ENCODE results near the gene ARFGEF2.
"Not testable (repeated sequence)": the region's sequence is repeated elsewhere in the genome, so short reads cannot be mapped to it uniquely, and the experiment has no call there.

ARFGEF2 gene

DNA sequence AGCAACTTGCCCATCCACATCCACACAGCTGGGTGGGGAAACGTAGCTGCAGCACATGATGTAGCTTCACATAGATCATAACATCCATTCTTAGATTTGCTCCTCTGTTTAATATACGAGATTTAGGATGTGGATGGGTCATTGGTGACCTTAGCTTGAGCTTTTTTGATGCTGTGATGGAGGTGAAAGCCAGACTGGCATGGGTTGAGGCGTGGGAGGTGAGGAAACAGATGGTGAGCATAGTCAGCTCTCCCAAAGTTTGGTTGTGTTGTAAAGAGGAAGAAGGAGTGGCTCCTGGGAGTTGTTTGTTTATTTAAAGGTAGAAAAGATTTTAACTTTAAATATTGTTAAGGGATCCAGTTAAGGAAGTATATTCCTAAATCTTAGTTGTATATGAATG lies 5.3 kb downstream of the ARFGEF2 start:
- no peak for DNase-seq (ENCODE audit: low read depth in 3 of 3, low spot score in 1 of 3)

DNA sequence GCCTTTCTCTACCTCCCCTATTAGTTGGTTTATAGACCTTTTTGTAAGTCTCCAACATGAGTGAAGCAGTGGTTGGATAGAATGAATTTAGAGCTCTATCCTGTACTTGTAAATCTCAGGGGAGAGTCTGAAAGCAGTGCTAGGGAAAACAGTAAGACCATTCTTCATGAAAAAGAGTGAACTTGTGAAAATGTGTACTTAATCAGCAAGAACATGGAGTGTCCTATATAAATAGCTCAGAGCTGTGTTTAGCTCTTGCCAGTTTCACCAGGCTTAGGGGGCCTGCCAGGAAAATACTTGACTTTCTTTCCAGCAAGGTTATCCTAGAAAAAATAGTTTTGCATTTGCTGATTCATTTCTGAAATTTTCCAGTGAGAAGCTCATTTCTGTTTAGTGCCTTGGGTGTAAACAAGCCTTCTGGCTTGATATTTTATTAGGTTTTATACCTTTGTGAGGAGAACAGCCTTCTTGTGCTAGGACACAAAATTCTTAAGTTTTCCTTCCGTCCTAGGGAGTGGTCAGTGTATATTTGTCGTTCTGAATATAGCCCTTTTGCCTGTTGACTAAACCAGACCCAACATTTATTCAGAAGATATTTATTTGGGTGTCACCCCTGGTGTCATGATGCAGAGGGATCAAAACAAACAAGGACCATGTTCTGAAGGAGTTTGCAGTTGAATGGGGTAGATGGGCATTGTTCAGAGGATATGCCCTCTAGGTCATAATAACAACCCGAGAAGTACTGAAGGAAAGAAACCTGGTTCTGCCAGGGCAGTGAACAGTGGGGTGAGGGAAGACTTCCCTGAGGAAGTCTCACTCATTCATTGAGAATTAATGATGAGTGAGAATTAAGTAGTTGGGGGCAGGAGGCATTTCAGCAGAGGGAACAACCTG lies 7.6 kb downstream of the ARFGEF2 start:
- DNase-seq (ENCODE audit: low read depth in 3 of 3, low spot score in 1 of 3), result no peak

DNA sequence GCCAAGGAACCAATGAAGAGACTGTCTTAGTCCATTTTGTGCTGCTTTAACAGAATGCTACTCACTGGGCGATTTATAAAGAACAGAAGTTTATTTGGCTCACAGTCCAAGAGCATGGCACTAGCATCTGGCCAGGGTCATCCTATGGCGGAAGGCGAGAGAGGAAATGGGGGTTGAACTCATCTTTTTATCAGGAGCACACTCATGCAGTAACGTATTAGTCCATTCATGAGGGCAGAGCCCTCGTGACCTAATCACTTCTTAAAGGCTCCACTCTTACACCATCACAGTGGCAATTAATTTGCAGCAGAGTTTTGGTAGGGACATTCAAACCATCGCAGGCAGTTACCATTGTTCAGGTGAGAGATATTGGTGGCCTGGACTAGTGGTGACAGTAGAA lies 8.5 kb downstream of the ARFGEF2 start:
- no peak for DNase-seq (ENCODE audit: low read depth in 3 of 3, low spot score in 1 of 3)

DNA sequence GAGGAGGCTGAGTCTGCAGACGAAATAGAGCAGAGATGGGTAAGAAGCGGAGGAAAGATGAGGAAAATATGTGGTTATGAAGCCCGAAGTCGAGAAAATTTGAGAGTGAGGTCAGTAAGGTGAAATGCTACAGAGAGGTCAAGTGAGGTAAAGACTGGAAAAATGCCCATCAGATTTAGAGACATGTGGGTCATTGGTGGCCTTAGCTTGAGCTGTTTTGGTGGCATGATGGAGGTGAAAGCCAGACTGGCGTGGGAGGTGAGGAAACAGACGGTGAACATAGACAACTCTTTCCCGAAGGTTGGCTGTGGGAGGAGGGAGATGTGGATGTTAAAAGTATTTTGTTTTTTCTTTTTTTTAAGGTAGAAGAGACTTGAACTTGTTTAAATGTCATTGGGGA lies 9.4 kb downstream of the ARFGEF2 start:
- DNase-seq (ENCODE audit: low read depth in 3 of 3, low spot score in 1 of 3), result no peak

DNA sequence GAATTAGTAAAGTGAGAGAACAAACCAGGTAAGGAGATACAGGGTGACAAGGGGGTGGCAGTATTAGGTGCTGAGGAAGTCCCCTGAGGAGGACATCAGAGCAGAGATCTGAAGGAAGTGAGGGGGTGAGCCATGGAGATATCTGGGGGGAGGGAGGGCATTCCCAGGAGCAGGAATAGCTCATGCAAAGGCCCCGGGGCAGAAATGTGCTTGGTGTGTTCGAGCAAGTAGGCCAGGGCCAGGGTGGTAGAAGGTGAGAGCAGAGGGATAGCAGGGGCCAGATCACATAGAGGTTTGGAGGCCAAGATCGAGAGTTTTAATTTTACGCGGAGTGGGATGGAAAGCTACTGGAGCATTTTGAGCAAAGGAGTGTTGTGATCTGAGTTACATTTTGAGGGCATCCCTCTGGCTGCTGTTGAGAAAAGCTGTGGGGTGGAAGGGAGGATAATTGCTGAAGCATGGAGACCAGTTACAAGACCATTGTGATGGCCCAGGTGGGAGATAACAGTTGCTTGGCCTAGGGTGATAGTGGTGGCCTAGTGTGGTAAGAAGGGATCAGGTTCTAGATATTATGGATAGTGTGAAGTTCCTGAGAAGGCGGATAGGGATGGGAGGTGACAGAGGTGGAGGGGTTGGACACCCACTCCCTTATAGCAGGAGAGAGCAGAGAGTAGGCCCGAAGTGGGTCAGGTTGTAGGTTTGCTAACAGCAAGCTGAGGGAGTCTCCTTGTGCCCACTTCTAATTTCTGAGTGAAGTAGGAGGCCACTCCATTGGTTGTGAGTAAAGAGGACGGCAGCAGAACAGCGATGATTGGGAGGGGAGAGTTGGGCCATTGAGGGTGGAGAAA lies 10.2 kb downstream of the ARFGEF2 start:
- no peak for DNase-seq (ENCODE audit: low read depth in 3 of 3, low spot score in 1 of 3)

DNA sequence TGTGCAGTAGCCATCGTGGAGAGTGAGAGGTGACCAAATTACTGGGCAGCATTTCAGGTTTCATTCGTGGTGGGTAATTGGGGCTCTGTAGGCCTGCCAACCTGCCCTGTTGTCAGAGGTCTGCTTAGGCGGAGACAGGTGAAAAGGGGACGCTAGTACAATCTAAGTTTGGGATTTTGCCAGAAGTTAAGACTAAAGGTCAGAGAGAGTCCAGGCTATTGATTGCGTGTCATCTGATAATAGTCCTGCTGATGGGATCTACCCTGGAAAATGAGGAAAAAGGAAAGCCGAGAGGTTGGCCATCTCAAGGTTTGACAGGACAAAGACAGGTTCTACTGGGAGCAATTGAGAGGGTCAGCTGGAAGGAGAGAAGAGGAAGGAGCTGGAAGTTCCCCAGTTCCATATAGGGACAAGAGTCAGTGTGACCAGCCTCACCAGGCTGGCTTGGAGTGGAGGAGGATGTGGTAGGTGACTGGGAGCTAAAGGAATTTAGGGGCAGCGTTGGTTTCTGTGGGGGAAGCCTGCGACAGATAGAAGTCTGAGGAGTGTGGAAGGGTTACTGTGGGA lies 10.9 kb downstream of the ARFGEF2 start:
- DNase-seq (ENCODE audit: low read depth in 3 of 3, low spot score in 1 of 3), result no peak

DNA sequence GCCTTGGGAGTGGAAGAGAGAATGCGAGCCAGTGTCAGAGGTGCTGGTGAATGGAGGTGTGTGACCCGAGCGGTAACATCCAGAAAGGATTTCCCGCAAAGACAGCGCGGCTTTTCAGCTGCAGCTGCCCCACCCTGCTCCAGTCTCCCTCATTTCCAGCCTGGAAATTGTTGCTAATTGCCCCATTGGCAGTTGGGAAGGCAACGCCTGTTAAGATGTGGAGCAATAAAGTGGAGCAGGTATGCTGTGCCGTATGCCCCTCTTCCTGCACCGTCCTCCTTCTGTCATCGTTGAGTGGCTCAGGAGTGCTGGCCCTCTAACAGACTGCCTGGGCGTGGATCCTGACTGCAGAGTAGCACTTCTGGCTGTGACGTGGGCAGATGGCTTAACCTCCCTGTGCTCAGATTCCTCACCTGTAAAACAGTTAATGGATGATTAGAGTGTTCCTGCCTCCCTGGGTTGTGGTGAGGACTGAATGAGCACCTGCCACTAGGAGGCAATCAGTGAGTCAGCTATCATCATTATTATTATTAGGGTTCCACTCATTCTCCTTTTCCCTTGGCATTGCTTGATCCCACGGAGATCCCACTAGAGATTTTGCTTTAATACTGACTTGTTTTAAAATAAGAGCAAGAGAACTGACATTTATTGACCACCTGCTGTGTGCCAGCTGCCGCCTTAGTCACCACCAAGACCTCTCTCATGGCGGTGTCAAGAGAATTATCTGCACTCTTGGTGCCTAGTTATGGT lies 11.7 kb downstream of the ARFGEF2 start:
- DNase-seq (ENCODE audit: low read depth in 3 of 3, low spot score in 1 of 3), result no peak

DNA sequence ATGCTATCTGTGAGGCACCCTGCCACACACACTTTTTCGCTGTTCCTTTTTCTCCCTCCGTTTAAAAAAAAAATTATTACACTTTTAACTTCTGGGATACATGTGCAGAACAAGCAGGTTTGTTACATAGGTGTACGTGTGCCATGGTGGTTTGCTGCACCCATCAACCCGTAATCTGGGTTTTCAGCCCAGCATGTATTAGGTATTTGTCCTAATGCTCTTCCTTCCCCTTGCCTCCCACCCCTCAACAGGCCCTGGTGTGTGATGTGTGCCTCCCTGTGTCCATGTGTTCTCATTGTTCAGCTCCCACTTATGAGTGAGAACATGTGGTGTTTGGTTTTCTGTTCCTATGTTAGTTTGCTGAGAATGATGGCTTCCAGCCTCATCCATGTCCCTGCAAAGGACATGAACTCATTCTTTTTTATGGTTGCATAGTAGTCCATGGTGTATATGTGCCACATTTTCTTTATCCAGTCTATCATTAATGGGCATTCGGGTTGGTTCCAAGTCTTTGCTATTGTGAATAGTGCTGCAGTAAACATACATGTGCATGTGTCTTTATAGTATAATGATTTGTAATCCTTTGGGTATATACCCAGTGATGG lies 12.9 kb downstream of the ARFGEF2 start:
- not testable (repeated sequence) for DNase-seq (ENCODE audit: low read depth in 3 of 3, low spot score in 1 of 3)

DNA sequence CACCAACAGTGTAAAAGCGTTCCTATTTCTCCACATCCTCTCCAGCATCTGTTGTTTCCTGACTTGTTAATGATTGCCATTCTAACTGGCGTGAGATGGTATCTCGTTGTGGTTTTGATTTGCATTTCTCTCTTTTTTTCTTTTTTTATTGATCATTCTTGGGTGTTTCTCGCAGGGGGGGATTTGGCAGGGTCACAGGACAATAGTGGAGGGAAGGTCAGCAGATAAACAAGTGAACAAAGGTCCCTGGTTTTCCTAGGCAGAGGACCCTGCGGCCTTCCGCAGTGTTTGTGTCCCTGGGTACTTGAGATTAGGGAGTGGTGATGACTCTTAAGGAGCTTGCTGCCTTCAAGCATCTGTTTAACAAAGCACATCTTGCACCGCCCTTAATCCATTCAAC lies 13.5 kb downstream of the ARFGEF2 start:
- not testable (repeated sequence) for DNase-seq (ENCODE audit: low read depth in 3 of 3, low spot score in 1 of 3)

DNA sequence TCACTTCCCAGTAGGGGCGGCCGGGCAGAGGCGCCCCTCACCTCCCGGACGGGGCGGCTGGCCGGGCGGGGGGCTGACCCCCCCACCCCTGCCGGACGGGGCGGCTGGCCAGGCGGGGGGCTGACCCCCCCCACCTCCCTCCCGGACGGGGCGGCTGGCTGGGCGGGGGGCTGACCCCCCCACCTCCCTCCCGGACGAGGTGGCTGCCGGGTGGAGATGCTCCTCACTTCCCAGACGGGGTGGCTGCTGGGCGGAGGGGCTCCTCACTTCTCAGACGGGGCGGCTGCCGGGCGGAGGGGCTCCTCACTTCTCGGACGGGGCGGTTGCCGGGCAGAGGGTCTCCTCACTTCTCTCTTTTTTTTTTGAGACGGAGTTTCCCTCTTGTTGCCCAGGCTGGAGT lies 14.7 kb downstream of the ARFGEF2 start:
- not testable (repeated sequence) for DNase-seq (ENCODE audit: low read depth in 3 of 3, low spot score in 1 of 3)

DNA sequence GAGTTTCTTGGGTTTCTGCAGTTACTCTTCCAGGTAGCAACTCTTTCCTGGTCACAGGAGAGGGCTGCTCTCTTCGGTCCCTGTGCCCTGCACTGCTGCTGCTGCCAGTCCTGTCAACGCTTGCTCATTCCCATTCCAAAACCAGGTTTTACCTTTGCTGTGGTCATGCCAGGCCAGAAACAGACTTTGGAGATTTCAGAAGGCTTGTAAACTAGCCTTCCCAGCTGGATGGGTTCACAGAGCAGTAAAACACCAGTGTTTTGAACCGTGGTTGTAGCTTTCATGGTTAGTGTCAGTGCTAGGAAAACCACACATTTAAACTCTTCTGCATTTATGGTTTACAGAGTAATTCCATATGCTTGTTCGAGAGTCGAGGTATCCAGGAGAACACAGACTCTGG lies 16.2 kb downstream of the ARFGEF2 start:
- DNase-seq (ENCODE audit: low read depth in 3 of 3, low spot score in 1 of 3), result no peak

DNA sequence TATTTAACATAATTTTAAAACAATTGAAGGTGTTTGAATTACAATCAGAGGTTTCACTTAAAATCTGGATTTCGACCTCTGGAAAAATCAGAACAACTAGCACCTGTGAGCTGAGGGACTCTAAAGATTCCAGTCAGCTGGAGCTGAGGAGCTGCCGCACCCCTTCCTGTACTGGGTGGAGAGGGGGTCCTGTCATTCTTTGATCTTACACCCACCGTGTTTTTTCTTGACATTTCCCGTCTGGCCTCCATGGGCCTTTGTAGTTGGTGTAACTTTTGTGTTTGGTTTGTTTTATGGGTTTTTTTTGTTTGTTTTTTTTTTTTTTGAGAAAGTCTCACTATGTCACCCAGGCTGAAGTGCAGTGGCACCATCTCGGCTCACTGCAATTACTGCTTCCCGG lies 17.2 kb downstream of the ARFGEF2 start:
- DNase-seq (ENCODE audit: low read depth in 3 of 3, low spot score in 1 of 3), result no peak

DNA sequence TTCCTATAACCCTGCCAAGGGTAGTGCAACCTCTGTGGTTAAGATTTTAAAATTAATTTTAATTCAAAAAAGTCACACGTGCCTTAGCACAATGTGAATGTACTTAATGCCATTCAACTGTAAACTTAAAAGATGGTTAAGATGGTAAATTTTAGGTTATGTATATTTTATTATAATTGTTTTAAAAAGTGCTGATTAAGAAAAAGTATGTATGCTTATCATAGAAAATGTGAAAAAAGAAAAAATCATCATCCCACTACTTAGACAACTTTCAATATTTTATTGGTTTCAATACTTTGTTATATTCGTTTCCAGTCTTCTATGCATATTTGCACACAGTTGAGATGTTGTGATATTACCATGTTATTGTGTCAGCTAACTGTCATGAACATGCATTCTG lies 18.7 kb downstream of the ARFGEF2 start:
- DNase-seq (ENCODE audit: low read depth in 3 of 3, low spot score in 1 of 3), result no peak

DNA sequence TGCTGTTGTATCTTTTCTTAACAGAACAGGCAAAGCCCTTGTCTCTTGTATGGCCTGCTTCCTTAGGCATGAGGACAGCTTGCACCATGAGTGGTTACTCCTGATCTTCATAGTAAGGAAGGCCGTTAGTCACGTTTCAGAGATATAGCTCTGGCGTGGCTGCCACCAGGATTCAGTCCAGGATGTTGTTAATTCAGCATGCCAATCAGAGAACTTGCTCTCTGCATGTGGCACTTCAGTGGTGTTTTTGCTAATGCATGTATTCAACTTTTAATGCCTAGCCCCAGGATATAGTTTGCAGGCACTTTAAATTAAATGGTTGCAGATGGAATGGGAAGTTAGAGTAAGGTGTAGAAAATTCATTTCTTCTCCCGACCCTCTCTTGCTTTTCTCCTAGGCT lies 20.0 kb downstream of the ARFGEF2 start:
- DNase-seq (ENCODE audit: low read depth in 3 of 3, low spot score in 1 of 3), result no peak

DNA sequence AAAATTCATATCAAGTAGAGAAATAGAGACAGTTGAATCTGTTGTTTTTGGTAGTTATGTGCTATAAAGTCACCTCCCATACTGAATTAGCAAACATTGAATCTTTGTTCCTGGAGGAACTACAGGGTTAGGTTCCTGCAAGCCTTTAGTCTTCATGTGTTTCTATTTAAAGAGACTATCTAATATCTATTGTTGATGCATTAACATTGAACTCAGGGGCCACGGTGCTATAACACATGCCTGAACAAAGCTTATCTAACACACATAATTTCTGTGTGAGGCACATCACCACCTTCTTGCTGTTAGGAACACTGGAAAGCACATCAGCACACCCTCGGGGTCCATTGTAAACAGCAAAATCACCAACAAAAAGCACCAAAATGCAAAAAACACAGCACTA lies 21.2 kb downstream of the ARFGEF2 start:
- DNase-seq (ENCODE audit: low read depth in 3 of 3, low spot score in 1 of 3), result no peak

DNA sequence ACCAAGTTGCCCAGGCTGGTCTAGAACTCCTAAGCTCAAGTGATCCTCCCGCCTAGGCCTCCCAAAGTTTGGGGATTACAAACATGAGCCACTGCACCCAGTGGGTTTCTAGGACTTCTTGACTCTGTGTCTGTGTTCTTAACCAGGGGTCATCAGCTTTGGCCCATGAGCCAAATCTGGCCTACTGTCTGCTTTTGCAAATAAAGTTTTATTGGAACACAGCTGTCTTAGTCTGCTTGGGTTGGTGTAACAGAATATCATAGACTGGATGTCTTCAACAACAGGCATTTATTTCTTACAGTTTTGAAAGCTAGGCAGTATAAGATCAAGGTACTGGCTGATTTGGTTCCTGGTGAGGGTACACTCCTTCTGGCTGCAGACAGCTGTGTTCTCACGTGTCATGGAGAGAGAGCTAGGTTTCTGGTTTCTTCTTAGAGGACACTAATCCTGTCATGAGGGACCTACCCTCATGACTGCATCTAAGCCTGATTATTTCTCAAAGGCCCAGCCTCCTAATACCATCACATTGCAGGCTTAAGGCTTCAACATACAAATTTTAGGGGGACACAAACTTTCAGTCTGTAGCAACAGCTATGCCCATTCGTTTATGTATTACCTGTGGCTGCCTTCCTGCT lies 23.3 kb downstream of the ARFGEF2 start:
- no peak for DNase-seq (ENCODE audit: low read depth in 3 of 3, low spot score in 1 of 3)

DNA sequence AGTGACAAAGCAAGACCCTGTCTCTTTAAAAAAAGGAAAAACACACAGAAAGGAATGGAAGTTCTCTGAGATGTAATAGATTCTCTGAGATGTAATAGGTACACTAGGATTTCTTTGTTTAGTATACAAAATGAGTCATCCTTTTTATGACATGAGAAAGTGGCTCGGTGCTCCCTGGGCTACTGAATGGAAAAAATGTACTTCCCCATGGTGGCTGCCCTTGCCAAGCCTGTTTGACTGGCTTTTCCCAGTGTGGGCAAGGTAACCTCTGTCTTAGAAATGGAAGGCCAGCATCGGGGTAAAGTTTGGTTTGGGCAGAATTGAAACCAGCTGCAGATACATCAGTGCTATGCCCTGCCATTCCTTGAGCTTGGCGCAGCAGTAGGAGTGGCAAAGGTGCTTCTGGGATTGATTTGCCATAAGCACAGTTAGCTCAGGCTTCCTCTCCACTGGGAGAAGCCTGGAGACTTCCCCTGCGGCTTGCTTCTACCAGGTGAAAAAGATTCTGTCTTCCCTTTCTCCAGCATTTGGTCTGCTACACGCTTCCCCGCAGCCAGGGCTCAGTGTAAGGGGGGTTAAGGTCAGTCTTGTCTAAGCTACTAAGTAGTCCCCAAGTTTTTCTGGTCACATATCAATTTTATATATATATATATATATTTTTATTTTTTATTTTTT lies 24.5 kb downstream of the ARFGEF2 start:
- DNase-seq (ENCODE audit: low read depth in 3 of 3, low spot score in 1 of 3), result no peak

DNA sequence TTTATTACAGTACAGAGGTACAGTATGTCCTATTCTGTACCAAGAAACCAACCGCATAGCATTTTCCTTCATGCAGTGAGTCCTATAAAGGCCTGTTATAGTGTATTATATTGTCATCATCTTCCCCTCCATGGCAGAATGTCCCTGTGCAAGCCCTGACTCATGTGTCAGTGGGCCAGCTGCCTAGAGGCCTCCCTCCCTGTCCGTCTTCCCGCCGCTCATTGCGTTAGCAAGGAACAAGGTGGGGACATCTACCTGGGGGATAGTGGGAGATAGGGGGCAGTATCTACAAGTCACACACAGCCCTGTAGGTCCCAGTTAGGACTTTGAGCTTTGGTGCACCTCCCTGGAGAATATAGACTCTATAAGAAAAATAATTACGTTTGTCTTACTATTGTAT lies 27.1 kb downstream of the ARFGEF2 start:
- no peak for DNase-seq (ENCODE audit: low read depth in 3 of 3, low spot score in 1 of 3)

DNA sequence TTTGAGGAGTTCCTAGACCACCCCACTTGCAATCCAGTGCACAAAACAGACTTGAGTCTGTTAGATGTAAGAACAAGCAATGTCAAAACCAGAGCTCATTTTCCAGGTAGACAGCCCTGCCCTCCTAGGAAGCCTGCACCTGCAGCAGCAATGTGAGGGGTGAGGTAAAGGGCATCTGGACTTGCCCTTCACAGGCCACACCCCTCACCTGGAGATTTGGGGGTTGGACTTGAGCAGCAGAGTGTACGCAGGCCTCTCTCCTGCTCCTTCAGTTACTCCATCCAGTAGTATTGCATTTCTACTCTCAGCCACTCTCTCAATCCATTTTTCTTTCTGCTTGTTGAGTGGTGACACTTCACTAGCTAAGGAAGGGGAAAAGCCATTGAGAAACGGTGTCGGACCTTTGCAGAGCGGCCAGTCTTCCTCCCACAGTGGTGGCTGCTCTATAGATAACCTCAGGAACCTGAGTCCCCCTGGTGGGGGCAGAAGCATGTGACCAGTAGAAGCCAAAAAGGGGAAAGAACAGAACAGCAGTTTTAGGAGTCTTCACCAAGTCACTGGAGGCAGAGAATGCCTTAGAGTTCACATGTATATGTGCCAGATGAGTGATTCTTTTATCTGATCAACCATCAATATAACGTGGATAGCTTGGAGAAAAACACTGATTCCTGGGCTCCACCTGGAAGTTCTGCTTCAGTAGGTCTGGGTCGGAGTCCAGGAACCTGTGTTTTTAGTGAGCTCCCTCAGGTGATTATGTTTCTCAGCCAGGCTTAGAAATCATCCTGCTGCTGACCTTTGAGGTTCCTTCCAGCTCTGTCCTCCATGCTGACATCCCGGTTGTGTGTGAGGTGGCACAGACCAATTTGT lies 28.0 kb downstream of the ARFGEF2 start:
- DNase-seq (ENCODE audit: low read depth in 3 of 3, low spot score in 1 of 3), result no peak
